Tibial nerve (tissue), 3 donors: ENCODE measurements around the gene CDK13.

ENCODE experiments used
- CTCF ChIP-seq, 5 experiments: fragments of 200-600 bp in 3 of 5; fragments of 450-650 bp in 2 of 5; sonication (generic) in 3 of 5; IDR thresholded peaks; one replicate each; pipeline ENCODE4 v1.5.1; 2016 to 2019; ENCODE audit warnings: antibody characterized with exemption in 5 of 5, mild to moderate bottlenecking in 3 of 5, moderate library complexity in 2 of 5
- POLR2A ChIP-seq, 2 donors: fragments of 450-650 bp; IDR thresholded peaks; one replicate each; pipeline ENCODE4 v1.6.1; 2017; ENCODE audit warnings: antibody characterized with exemption in 2 of 2, mild to moderate bottlenecking in 2 of 2, moderate library complexity in 2 of 2

DNA sequence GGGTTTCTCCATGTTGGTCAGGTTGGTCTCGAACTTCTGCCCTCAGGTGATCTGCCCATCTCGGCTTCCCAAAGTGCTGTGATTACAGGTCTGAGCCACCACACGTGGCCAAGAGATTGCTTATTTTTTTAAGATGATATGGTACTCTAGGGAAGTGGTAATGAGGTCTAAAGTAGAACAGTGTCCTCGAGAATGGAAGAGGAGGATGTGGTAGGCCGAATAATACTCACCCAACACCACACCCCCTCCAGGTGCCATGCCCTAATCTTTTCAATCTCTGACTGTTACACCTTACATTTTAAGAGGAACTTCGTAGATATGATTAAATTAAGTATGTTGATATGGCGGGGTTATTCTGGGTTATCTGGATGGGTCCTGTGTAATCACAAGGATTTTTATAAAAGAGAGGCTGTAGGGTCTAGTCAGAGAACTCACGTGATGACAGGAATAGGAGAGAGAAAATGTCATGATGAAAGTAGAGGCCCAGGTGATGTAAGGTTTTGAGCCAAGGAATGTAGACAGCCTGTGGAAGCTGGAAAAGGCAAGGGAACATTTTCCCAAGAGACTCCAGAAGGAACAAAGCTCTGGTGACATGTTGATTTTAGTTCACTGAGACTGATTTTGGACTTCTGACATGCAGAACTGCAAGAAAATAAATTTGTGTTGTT, 29.5 kb downstream of the CDK13 start:
- TF ChIP-seq CTCF (IDR thresholded peaks at IDR 0.05) (no peak), POLR2A (IDR thresholded peaks at IDR 0.05) (no peak)
